ENCODE data around the gene MORN1.

MORN1 gene

GRCh38 chr1:2388004-2388913 is 3.1 kb downstream of the MORN1 start:
- Histone ChIP-seq H3K27me3 (ENCODE audit: low read depth, low read length) (no peaks in the 10 kb centered on the region), H4K20me1 (ENCODE audit: insufficient read depth, low read length) (no peaks in the 10 kb centered on the region), H3K79me2 (ENCODE audit: low read length) (peaks cover 31% of the 10 kb centered on the region), H3K9ac (ENCODE audit: low read length) (no peak overlapping the region), H3K9me3 (ENCODE audit: insufficient read depth, low read length) (no peaks in the 10 kb centered on the region), H3K4me2 (ENCODE audit: low read length) (no peak overlapping the region), H3K27ac (ENCODE audit: low read length) (no peak overlapping the region), H2AFZ (ENCODE audit: low read depth, low read length) (no peak overlapping the region), H3K36me3 (replicated peaks; ENCODE audit: low read depth, low read length) (peaks cover 3% of the 10 kb centered on the region), H3K4me1 (ENCODE audit: low read length) (peaks cover 20% of the 10 kb centered on the region), H3K4me3 (ENCODE audit: low read length) (no peak overlapping the region)
- TF ChIP-seq EZH2phosphoT487 (IDR thresholded peaks at IDR 0.05; ENCODE audit: low read depth), result no peak
- TF ChIP-seq CTCF (IDR thresholded peaks at IDR 0.05; ENCODE audit: low read depth, low read length), result no peak

GRCh38 chr1:2386636-2387611 is 4.4 kb downstream of the MORN1 start:
- Histone ChIP-seq H3K9me3 (ENCODE audit: insufficient read depth, low read length) (no peaks in the 10 kb centered on the region), H3K36me3 (replicated peaks; ENCODE audit: low read depth, low read length) (no peaks in the 10 kb centered on the region), H3K4me3 (ENCODE audit: low read length) (no peak overlapping the region), H3K4me1 (ENCODE audit: low read length) (peaks cover 19% of the 10 kb centered on the region), H2AFZ (ENCODE audit: low read depth, low read length) (no peak overlapping the region), H3K27ac (ENCODE audit: low read length) (no peak overlapping the region), H3K9ac (ENCODE audit: low read length) (no peak overlapping the region), H4K20me1 (ENCODE audit: insufficient read depth, low read length) (no peaks in the 10 kb centered on the region), H3K4me2 (ENCODE audit: low read length) (no peak overlapping the region), H3K27me3 (ENCODE audit: low read depth, low read length) (no peaks in the 10 kb centered on the region), H3K79me2 (ENCODE audit: low read length) (peaks cover 18% of the 10 kb centered on the region)
- TF ChIP-seq EZH2phosphoT487 (IDR thresholded peaks at IDR 0.05; ENCODE audit: low read depth) (no peak), CTCF (IDR thresholded peaks at IDR 0.05; ENCODE audit: low read depth, low read length) (no peak)

- Histone ChIP-seq H3K79me2 (ENCODE audit: low read length) (peaks cover 10% of the 10 kb centered on the region), H3K4me3 (ENCODE audit: low read length) (no peak overlapping the region), H3K9me3 (ENCODE audit: insufficient read depth, low read length) (no peaks in the 10 kb centered on the region), H3K4me1 (ENCODE audit: low read length) (peaks cover 23% of the 10 kb centered on the region), H3K36me3 (replicated peaks; ENCODE audit: low read depth, low read length) (no peaks in the 10 kb centered on the region), H2AFZ (ENCODE audit: low read depth, low read length) (no peak overlapping the region), H4K20me1 (ENCODE audit: insufficient read depth, low read length) (no peaks in the 10 kb centered on the region), H3K27ac (ENCODE audit: low read length) (no peak overlapping the region), H3K9ac (ENCODE audit: low read length) (no peak overlapping the region), H3K27me3 (ENCODE audit: low read depth, low read length) (no peaks in the 10 kb centered on the region), H3K4me2 (ENCODE audit: low read length) (no peak overlapping the region)
- no peak for TF ChIP-seq CTCF (IDR thresholded peaks at IDR 0.05; ENCODE audit: low read depth, low read length)
Measured at GRCh38 chr1:2385606-2386280, 5.6 kb downstream of the MORN1 start.

Measured in OCI-LY3 (cell line).